Right forelimb (tissue), 1 donor: Measurements from ENCODE around the gene NPIPB8.
"Not testable (repeated sequence)": the region's sequence is repeated elsewhere in the genome, so short reads cannot be mapped to it uniquely, and the experiment has no call there.

Experiments used
- DNase-seq: peaks from one replicate; pipeline ENCODE4 v3.0.0-alpha.2; 2018

Gene NPIPB8

DNA sequence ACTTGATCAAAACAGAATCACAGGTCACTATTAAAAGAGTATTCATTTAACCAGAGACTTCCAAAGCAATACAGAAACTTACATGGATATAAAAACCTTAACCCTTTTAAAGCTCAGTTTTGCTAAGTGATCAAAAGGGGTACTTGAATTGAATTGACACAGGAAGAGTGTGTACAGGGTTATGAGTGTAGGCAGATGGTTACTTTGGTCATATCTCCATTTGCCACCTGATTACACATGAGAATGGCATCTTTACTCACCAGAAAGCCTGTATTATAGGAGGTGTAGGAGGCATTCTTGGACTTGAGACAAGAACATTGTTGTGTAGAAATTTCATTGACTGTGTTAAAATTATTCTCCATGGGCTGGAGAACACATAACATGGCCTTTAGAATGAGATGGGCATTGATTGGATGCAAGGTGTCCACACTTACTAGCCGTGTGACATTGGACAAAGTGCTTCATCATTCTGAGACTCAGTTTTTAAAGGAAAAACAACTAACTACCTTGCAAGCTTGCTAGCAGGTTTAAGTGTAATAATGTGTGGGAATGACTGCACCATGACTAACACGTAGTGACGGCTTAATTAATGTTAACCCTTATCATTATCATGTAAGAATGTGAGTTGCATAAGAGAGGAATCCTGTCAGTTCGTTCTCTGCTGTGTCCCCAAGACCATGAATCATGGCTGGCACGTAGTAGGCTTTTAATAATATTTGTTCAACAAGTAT is 1.6 kb upstream of the NPIPB8 start:
- DNase-seq, result not testable (repeated sequence)

DNA sequence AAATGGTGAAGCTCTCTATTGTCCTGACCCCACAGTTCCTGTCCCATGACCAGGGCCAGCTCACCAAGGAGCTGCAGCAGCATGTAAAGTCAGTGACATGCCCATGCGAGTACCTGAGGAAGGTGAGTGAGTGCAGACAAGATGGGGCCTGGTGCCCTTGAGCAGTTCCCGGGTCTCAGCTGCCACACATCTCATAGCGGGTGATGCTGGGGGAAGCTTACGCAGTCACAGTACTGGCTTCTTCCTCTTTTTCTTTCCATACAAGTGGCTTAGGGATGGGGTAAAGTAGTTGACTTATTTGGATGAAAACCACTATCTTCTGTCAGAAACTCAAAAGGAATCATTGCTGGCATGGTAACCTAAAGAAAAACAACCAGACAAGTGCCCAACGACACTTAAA is 494 bp downstream of the NPIPB8 start:
- not testable (repeated sequence) for DNase-seq

DNA sequence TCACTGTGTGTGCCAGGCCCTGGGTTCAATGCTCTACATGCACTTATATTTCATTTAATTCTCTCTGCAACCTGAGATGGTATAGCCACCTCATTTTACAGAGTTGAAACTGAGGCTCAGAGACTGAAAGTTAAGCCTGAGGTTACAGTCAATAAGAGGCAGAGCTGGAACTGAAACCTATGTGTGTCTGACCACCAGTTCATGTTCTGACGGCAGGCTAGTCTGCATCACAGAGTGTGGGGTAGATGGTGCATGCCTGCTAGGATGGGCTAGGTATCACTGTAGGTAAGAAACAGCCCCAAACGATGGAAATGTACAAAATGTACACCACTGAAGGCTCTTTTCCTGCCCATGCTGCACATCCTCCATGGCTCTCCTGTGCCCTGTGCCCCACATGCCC is 2.1 kb downstream of the NPIPB8 start:
- DNase-seq, result not testable (repeated sequence)

DNA sequence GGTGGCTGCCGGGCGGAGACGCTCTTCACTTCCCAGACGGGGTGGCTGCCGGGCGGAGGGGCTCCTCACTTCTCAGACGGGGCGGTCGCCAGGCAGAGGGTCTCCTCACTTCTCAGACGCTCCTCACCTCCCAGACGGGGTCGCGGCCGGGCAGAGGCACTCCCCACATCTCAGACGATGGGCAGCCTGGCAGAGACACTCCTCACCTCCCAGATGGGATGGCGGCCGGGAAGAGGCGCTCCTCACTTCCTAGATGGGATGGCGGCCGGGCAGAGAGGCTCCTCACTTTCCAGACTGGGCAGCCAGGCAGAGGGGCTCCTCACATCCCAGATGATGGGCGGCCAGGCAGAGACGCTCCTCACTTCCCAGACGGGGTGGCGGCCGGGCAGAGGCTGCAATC is 28.4 kb downstream of the NPIPB8 start:
- not testable (repeated sequence) for DNase-seq

DNA sequence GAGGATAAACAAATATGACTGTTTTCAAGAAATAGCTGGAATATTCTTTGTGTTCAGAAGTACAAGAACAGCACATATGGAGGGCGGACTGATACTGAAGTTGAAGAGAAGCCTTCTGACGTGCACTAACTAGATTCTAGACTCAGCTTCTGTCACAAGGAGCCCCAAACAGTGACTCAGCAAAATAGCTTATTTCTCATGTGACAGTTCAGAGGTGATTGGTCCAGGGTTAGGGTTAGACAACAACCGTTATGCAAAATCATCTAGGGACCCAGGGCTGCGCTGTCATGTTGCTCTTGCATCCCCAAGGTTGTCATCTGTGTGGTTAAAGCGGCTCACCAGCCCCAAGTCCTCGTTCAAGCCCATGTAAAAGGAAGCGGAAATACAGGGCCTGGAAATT is 29.6 kb downstream of the NPIPB8 start:
- DNase-seq, result not testable (repeated sequence)

DNA sequence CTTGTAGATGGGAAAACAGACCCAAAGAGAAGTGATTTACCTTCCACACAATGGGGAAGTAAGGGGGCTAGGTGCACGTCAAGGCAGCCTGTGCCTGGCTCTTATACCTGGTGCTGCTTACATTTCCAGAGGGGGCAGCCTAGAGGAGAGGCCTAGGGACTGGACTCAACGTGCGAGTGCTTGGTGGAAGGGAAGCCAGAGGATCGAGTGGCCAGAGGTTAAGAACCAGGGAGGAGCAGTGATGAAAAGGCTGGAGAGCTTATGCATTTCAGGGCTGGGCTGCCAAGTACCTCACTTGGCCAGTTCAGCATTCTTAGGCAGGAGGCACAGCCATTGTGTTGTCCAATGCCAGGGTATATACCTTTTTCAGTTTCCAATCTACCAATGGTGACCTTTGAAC is 30.3 kb downstream of the NPIPB8 start:
- DNase-seq, result not testable (repeated sequence)

DNA sequence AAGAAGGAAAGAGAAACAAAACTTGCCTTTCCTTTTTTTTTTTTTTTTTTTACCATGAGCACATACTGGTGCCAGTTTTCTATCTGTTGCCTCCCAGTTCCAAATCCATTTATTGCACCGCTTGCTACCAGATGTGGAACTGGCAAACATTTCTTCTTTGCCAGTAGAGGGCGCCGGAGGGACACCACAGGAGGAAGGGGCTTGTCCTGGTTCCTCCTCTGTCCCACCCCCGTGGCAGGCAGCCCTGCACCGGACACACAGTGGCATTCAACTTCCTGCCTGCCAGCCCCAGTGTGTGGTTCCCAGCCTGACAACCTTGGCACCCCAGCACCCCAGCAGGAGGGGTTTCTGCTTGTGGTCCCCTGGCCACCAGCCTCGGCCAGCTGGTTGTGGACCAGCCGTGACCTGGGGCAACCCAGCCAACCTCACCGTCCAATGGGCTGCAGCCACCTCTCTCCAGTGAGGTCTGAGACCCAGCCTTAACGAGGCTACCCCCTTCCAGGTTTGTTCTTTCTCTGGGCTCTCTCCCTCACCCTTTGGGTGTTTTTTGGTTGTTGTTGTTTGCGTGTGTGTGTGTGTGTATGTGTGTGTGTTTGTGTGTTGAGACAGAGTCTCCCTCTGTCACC is 50.6 kb downstream of the NPIPB8 start:
- not testable (repeated sequence) for DNase-seq

DNA sequence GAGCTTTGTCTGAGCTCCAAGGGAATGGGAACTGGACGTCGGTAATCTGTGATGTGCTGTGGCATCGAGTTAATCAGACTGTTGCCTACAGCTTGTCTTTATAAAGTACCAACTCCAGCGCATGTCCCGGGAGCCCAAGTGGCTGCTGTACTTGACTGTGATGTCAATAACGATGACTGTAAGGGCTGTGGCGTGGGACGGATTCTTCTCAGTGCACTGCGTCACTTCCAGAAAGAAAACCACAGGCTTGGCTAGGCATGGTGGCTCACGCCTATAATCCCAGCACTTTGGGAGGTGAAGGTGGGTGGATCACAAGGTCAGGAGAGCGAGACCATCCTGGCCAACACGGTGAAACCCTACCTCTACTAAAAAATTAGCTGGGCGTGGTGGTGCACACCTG is 51.6 kb downstream of the NPIPB8 start:
- DNase-seq, result not testable (repeated sequence)

DNA sequence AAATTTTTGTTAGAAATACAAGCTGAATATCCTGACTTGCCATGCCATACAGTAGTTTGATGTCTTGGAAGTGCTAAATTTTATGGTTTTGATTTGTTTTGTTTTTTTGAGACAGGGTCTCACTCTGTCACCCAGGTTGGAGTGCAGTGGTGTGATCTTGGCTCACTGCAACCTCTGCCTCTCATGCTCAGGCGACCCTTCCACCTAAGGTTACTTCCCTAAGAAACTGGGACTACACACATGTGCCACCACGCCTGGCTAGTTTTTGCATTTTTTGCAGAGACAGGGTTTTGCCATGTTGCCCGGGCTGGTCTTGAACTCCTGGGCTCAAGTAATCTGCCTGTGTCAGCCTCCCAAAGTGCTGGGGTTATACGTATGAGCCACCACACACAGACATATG is 53.9 kb downstream of the NPIPB8 start:
- DNase-seq, result not testable (repeated sequence)

DNA sequence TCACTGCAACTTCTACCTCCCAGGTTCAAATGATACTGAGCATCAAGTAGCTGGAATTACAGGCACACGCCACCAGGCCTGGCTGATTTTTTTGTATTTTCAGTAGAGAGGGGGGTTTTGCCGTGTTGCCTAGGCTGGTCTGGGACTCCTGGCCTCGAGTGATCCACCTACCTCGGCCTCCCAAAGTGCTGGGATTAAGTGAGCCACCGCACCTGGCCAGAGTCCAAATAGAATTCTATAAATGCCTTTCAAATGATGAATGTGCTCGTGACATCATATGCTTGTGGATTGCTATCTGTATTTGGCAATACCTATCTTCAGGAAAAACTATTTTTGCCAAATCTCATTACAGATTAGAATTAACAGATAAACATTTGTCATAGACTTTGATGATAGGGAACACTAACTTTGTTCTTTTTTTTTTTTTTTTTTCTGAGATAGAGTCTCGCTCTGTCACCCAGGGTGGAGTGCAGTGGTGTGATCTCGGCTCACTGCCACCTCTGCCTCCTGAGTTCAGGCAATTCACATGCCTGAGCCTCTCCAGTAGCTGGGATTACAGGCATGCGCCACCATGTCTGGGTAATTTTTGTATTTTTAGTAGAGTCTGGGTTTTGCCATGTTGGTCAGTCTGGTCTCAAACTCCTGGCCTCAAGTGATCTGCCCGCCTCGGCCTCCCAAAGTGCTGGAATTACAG is 55.5 kb downstream of the NPIPB8 start:
- DNase-seq, result not testable (repeated sequence)

DNA sequence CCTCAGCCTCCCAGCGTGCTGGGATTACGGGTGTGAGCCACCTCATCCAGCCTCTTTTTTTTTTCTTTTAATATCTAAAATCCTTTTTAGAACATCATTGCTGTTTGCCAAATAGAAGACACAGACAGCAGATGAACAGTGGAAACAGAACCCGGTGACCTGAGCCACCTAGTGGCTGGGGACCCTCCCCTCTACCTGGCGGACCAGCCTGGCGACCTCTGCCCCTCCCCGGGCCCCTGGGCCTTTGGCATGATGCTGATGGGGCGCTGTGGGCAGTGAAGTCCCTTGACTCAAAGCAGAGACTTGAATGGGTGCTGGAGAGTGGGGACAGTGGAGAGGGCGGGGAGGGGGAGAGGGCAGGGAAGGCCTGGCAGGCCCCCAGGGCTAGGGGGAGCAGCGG is 61.9 kb downstream of the NPIPB8 start:
- not testable (repeated sequence) for DNase-seq

DNA sequence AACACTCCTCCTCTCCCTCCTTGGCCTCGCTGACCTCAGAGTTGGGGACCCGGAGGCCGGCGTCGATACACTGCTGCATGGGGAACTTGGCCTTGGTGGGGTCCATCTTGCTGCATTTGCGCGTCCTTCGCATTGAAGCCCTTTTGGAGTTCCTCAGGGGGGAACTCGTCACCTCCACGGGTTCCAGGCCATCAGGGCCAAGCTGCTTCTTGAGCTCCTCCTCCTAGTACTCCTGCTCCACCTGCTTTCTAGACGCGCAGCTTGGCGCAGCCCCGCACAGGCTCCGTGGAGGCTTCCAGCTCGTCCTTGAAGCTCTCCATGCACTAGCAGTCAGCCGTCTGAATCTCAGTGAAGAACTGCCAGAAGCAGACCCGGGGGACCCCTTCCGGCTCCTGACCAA is 62.5 kb downstream of the NPIPB8 start:
- not testable (repeated sequence) for DNase-seq

DNA sequence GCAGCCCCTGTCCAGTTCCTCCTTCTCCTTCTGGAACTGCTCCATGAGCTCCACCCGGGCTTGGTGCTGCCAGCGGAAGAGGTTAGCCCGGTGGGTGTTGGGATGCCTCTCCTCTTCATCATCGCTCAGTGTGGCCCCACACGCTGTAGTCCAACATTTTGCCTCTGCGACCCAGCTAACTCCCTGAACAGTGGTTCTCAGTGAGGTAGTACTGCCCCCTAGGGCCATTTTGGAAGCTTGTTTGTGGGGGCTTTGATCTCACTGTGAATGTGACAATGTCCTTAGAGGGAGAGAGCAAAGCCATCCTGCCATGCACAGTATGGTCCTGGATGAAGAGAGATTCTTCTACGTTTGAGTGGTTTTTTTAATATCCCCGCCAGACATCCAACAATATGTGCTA is 63.5 kb downstream of the NPIPB8 start:
- not testable (repeated sequence) for DNase-seq

DNA sequence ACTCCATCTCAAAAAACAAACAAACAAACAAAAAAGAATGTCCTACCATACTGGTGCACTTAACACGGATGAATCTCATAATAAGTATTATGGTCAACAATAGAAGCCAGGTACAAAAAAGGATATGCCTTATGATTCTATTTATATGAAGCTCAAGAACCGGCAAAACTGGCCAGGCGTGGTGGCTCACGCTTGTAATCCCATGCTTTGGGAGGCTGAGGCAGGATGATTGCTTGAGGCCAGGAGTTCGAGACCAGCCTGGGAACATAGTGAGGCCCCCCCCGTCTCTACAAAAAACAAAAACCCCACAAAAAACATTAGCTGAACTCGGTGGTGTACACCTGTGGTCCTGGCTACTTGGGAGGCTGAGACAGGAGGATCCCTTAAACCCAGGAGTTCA is 66.4 kb downstream of the NPIPB8 start:
- DNase-seq, result not testable (repeated sequence)
